Epithelial cell of prostate (primary cell): Measurements from ENCODE around the gene AP2B1.
"Not testable (repeated sequence)": the region's sequence is repeated elsewhere in the genome, so short reads cannot be mapped to it uniquely, and the experiment has no call there.

Source experiments
- DNase-seq: peaks from one replicate; pipeline ENCODE4 v3.0.0-alpha.2; 2011; ENCODE audit warnings: low read depth, low spot score
- H3K27ac ChIP-seq: fragments of 450-650 bp; 2 replicates; pipeline ENCODE4 v1.5.1; 2017; ENCODE audit warnings: mild to moderate bottlenecking

The AP2B1 gene

GRCh38 chr17:35587074-35587961 lies at the start of gene AP2B1:
TSS of gene AP2B1 (plus strand) at chr17:35587322. CDS start at chr17:35594031, 6,709 bp downstream.
- H3K27ac ChIP-seq, result peak within 1 kb of the TSS; percentile 92
- peak; percentile 84 for DNase-seq

GRCh38 chr17:35537601-35538141 lies 49.5 kb upstream of the AP2B1 start, which contains the start of gene SLFN12L:
TSS of gene SLFN12L (minus strand) at chr17:35537678. CDS start at chr17:35522364, 15,314 bp downstream.
- no peak within 1 kb of the TSS for H3K27ac ChIP-seq

DNA sequence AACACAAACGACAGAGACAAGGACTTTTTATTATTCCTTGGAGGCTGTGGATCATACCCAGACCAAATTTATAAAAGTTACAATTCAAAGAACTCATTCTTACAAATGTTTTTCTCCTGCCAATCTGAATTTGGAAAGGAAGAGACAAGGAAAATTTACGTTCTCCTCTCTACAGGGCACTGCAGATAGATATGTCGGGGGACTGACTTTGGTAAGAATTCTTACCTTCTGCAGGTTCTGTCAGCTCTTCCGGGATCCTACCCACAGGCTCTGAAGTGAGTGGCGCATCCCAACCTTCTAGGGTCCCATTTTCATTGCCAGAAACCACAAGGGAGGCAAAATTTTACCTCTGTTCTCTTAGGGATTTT lies 47.5 kb upstream of the AP2B1 start:
- no peak overlapping the region for H3K27ac ChIP-seq
- DNase-seq, result no peak

More at GRCh38 chr17:35537601-35538141, 49.5 kb upstream of the AP2B1 start, which contains the start of gene SLFN12L:
- no peak for DNase-seq

GRCh38 chr17:35540589-35541404 lies 46.3 kb upstream of the AP2B1 start:
- no peak overlapping the region for H3K27ac ChIP-seq
- DNase-seq, result no peak

DNA sequence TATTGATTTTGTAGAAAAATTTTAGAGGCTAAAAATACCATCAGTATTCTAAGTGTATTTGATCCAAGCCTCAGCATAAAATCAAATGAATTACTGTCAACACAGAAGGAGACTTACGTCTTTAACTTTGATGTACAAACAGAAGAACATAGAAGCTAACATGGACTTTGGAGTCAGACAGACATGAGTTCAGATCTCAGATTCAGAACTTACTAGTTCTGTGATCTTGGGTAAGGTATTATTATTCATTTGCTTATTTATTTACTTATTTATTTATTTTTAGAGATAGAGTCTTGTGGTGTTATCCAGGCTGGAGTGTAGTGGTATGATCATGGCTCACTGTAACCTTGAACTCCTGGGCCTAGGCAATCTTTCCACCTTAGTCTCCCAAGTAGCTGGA lies 45.7 kb upstream of the AP2B1 start:
- H3K27ac ChIP-seq, result no peak overlapping the region

DNA sequence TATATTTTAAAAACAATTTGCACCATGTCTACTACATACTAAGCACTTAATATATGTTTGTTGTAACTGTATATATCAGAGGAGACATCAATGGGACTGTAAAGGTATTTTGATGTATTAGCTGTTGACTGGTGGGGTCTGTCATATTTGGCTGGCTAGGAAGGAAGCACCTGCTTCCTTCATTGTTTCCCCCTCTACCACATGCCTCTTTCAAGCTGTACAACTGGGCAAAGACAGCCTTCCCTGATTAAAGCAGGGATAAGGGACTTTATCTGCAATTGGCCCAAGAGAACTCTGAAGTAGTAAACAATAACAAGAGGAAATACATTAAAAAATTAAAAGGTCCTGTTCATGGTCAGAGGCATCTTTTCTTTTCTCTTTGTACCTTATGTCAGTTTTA lies 44.1 kb upstream of the AP2B1 start:
- DNase-seq, result no peak
- H3K27ac ChIP-seq, result no peak overlapping the region

More for the DNA sequence above, 45.7 kb upstream of the AP2B1 start:
- DNase-seq, result no peak

GRCh38 chr17:35543856-35544255 lies 43.3 kb upstream of the AP2B1 start:
- DNase-seq, result no peak
- H3K27ac ChIP-seq, result no peak overlapping the region

DNA sequence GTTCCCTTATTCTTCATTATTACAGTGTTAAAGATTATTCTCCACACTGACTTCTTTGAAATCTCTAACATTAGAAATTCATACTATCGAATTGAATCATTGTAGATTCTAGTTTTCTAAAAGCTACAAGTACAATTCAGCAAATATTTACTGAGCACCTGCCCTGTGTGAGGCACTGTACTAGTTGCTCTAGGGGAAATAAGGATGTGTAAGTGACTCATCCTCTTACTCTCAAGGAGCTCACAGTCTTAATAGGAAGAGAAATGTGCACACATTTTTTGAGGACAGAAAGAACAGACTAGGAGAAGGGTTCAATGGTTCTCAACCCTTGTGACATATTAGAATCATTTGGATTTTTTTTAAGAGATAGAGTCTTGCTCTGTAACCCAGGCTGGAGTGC lies 42.0 kb upstream of the AP2B1 start:
- DNase-seq, result peak; percentile 29
- H3K27ac ChIP-seq, result no peak overlapping the region

DNA sequence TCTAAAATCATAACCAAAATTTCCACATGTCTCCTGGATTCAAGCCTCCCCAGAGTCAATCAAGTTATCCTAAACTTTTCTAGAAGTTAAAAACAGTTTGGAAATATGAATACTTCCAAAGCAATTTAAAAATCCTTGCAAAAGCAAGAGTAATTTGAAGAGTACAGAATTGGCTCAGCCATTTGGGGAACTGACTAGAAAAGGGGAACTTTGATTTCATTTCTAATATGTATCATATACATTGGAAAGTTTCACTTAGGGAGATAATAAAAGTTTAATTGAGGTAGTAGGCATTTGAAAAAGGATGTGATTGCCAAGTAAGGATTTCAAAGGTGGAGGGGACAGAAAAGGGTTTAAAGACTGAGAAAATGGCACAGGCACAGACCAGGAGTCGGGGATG lies 40.6 kb upstream of the AP2B1 start:
- DNase-seq, result no peak
- no peak overlapping the region for H3K27ac ChIP-seq

DNA sequence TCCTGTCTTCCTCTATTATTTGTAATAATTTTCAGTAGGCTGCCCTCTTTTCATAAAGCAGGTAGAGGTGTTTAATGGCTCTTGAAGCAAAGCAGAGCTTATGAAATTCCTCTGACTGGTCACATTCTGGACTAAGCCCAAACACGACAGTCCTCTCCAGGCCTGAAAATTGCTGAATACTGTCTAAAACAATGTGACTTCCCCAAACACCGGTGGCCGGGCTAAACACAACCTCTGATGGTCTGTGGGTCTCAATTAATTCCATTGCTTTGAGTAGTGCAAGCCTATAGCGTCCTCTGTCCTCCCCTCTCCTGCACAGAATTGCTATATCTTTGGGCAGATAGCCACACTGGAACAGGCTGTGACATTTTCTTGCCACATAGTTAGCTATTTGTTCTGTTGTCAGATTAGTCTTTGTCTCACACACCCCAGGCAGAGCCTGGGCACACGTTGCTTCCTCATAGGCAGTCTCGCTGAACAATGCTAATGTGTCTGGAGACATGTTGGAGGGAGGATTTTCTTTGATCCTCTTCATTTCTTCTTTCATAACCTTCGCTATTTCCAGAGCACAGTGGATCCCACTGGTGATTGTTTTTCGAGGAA lies 38.8 kb upstream of the AP2B1 start:
- no peak overlapping the region for H3K27ac ChIP-seq
- DNase-seq, result no peak

GRCh38 chr17:35548978-35549377 lies 38.1 kb upstream of the AP2B1 start:
- no peak for DNase-seq
- no peak overlapping the region for H3K27ac ChIP-seq

- no peak overlapping the region for H3K27ac ChIP-seq
- no peak for DNase-seq
Observed at GRCh38 chr17:35553310-35553709, 33.8 kb upstream of the AP2B1 start.

- no peak for DNase-seq
- no peak overlapping the region for H3K27ac ChIP-seq
Observed at GRCh38 chr17:35554668-35555067, 32.5 kb upstream of the AP2B1 start.

GRCh38 chr17:35555691-35556090 lies 31.4 kb upstream of the AP2B1 start:
- no peak overlapping the region for H3K27ac ChIP-seq
- no peak for DNase-seq

DNA sequence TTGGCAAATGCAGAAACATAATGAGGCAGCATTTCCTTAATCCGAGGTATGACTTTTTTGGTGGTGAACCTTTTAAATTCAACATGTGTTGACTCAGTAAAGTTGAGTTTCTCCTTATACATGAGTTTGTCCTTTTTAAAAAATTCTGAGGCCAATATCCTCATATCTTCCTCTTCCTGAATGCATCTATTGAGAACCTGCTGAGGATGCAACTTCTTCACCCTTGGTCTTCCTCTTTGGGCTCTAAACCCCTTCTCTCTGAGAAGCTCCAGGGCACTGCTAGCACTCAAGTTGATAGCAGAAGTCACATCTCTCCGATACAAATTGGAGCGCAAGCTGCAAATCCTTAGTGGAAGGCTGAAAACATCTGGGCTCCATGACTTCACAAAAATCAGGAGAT lies 29.8 kb upstream of the AP2B1 start:
- H3K27ac ChIP-seq, result no peak overlapping the region
- DNase-seq, result no peak

DNA sequence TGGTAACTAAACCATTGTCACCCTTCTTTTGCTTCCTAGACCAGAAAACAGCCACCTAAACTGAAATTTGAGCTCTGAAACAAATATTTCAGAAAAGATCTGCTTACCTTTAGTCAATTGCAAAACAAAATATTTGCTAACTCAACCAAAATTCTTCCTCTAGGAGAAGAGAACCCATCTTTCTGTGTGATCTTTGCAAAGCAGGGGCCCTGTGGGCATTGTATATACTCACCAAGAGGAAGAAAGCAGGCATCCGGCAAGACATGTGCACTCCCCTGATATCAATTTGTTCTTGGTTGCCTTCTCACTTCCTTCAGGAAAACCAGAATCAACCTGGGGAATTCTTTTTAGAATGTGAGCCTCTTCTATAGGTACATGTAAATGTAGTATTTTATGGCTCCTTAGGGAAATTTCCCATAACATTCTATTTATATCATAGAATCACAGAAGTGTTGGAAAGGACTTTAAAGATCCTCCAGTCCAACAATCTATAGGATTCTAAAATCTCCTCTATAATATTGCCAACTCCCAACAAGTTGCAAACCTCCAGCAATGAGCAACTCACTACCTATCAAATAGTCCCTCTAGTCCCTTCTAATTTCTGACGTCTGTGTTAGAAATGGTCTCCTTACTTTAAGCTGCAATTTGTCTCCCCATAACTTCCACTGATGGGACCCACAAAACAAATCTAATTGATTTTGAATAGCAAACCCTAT lies 27.5 kb upstream of the AP2B1 start:
- DNase-seq, result no peak
- no peak overlapping the region for H3K27ac ChIP-seq

GRCh38 chr17:35560703-35561102 lies 26.4 kb upstream of the AP2B1 start, which contains the start of gene SLFN14:
TSS of gene SLFN14 (minus strand) at chr17:35560819. CDS start at chr17:35558062, 2,757 bp downstream.
- H3K27ac ChIP-seq, result no peak within 1 kb of the TSS

GRCh38 chr17:35563181-35563580 lies 23.9 kb upstream of the AP2B1 start:
- not testable (repeated sequence) for H3K27ac ChIP-seq, DNase-seq

More at GRCh38 chr17:35560703-35561102, 26.4 kb upstream of the AP2B1 start, which contains the start of gene SLFN14:
- no peak for DNase-seq

- no peak overlapping the region for H3K27ac ChIP-seq
- no peak for DNase-seq
Observed at GRCh38 chr17:35566968-35567367, 20.2 kb upstream of the AP2B1 start.

DNA sequence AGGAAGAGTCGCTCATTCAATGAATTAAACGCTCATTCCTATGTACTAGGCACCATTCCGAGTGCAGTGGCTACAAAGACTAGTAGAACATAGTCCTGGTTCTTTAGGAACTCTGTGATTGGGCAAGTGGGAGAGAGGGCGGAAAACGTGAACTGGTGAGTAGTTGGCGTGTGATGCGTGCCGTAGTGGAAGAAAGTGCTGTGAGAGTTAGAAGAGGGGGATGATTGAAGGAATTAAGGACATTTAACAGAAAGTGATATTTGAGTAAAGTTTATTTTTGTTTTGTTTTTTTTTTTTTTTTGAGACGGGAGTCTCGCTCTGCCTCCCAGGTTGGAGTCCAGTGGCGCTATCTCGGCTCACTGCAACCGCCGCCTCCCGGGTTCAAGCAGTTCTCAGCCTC lies 18.6 kb upstream of the AP2B1 start:
- peak overlapping the region; percentile 60 for H3K27ac ChIP-seq
- no peak for DNase-seq
